Medulla oblongata (tissue), 1 donor: Measurements from ENCODE around the gene SLC49A3.
"Not testable (repeated sequence)": the region's sequence is repeated elsewhere in the genome, so short reads cannot be mapped to it uniquely, and the experiment has no call there.

Experiments used
- DNase-seq: peaks from one replicate; pipeline ENCODE4 v3.0.0-alpha.2; 2015; ENCODE audit errors: extremely low spot score

The SLC49A3 gene

DNA sequence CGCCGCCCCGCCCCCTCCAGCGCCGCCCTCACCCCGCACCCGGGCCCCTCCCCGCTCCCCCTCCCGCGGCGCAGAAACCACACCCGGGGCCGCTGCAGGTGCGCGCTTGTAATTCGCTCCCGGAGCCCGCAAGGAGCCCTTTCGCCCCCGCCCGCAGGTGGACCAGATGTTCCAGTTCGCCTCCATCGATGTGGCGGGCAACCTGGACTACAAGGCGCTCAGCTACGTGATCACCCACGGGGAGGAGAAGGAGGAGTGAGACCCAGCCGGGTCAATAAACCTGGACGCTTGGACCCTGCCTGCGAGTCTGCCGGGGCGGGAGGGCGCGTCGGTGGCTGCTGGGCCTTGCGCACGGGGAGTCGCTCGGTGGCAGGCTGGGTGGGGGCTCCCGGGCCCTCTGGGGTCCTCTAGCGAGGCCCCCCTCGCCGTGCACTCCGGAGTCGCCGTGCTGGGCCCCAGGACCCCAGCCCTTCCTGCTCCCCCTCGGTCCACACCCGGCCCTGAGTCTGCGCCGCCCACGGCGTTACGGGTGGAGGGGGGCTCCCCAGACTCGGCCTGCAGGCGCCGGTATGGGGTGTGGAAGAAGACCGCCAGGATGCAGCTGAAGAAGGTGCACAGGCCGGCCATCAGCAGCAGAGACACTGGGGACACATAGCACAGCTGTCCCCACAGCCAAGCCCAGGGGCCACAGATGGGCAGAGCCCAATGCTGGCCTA lies 7.1 kb downstream of the SLC49A3 start:
- DNase-seq = no peak

DNA sequence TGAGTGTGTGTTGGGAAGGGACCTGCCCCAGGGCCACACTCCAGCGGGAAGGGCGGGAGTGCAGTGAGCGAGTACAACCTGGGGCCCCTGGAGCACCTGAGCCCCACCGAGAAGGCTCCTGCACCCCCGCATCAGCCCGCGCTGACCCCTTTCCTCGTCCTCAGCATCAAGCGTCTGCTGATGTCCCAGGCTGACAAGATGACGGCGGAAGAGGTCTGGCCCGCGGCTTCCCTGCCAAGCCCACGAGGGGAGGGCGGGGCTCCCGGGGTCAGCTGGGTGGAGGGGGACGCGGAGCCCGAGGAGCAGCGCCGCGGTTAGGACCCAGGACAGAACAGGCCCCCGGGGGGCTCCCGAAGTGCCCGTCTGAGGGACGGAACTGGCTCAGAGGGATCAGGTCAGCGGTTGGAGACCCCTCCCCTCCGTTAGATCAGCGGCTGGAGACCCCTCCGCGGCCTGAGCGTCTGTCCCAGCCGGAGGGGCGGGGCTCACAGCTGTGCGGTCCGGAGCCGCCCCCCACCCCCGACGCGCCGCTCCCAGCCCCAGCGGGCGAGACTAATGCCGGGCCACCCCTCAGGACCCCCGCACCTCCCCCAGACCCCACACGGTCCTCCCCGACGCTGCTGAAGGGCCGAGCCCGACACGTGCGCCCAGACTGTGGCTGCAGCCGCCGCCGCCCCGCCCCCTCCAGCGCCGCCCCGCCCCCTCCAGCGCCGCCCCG lies 7.9 kb downstream of the SLC49A3 start:
- DNase-seq = peak; percentile 65

DNA sequence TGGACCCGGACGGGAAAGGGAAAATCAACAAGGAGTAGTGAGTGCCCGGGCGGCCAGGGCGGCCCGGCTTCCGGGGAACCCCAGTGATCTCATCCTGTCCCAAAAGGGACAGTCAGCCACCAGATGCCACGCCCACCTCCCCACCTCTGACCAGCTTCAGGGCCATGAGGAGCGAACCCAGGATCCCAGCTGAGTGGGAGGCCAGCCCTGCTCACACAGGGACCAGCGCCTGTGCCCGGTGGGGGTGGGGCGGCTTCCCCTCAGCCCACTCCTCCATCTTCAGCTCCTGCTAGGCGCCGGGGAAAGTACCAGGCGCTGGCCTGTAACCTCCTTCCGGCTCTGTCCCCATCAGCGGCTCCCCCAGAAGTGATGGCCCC lies 8.4 kb downstream of the SLC49A3 start:
- no peak for DNase-seq

DNA sequence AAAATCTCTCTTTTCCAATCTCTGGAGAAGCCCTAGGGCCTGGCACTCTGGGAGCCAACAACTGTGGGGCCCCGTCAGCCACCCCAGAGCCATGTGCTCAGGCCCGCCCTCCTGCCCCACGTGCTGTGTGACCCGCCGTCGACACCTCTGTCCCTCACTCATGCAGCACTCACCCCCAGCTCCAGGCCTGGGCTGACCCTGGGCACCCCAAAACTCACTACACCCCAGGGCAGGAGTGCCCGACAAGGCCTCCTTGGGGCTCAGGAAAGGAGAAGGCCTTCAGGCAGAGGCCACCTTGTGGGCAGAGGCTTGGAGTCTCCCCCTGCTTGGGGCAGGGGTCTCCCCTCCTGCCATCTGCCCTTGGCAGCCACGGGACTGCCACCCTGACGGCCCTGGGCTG lies 8.9 kb downstream of the SLC49A3 start:
- DNase-seq = no peak

DNA sequence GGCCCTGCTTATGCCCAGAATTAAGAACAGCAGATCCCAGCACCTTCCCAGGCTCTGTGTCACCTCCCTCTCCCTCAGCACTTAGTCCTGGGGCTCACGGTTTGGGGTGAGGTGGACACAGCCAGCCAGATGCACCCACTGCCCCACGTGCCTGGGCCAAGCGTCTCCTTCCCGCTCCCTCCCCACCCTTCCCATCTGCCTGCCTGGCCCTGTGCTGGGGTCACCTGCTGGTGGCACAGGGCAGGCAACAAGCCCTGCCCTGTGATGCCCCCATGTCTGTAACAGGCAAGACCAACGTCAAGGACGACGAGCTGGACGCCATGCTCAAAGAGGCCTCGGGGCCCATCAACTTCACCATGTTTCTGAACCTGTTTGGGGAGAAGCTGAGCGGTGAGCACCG lies 9.3 kb downstream of the SLC49A3 start:
- DNase-seq = no peak

DNA sequence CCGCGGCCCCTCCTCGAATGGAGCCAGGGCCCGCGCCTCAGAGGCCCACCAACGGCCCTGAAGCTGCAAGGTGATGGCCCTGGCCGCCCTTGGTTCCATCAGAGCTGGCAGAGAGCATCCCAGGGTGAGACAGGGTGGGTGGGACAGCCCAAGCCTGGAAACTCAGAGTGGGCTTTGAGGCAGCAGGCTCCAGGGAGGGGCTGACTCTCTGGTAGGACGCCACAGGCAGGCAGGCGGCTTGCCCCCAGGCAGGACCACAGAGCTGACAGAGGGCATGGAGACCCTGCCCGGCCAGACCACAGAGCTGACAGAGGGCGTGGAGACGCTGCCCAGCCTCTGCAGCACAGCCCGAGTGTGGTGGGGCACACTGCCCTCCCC lies 9.9 kb downstream of the SLC49A3 start:
- no peak for DNase-seq

DNA sequence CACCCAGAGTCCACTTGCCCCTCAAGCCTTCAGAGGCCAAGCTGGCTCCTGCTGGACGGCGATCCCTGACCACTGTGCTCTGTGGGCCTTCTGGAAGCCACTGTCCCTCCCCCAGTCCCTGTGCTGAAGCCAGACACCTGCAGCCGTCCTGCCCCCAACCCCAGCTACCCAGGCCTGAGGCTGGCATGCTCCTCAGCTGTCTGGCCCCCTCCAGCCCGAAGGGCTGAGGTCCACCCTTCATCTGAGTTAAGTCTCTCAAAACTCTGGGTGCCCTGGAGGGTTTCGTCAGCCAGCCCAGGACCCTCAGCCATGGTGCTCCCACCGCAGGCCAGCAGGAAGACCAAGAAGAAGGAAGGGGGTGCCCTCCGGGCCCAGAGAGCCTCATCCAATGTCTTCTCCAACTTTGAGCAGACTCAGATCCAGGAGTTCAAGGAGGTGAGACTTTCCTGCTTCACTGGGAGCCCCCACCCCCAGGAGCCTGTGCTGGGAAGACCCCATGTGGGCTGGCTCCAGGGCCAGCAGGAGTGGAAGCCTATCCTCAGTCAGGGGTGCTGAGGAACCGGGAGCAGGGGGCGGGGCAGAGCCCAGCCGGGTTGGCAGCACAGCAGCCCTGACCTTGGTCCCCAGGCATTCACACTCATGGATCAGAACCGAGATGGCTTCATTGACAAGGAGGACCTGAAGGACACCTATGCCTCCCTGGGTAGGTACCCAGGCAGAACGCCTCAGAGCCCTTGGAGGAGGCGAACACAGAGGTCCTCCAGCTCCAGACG lies 10.4 kb downstream of the SLC49A3 start:
- DNase-seq = no peak

DNA sequence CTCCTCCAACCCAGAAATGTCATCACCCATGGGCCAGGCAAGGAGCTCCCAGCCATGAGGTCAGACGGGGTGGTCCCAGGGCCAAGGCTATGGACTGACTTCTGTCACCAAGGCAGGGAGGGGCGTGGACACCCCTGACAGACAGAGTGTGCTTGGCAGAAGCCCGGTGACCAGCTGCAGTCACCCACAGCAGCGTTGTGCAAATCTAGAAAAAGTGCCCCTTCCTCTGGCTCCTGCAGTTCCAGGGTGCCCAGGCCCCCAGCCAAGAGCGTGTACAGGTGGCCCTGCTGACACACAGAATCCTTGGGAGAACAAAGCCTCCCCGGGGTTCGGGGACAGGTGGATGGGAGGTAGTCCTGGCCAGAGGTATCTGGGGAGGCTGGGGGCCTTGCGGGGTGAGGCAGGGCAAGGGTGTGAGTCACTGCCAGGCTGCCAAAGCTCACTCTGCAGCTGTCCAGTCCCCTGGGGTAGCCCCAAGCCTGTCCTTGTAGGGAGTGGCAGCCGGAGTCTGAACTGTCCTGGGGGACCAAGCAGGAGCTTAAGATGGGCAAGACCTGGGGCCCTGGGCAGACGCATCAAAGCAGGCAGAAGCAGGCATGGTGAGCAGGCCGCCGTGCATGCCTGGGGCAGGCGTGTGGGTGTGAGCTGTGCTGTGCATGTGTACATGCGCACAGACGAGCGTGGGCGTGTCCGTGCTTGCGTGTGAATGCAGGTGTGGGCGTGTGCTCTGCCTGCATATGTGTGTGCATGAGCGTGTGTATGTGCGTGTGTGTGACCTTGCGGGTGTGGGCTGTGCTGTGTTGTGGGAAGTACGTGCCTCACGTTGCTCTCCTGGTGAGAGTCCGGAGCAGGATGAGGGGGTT lies 11.3 kb downstream of the SLC49A3 start:
- no peak for DNase-seq

DNA sequence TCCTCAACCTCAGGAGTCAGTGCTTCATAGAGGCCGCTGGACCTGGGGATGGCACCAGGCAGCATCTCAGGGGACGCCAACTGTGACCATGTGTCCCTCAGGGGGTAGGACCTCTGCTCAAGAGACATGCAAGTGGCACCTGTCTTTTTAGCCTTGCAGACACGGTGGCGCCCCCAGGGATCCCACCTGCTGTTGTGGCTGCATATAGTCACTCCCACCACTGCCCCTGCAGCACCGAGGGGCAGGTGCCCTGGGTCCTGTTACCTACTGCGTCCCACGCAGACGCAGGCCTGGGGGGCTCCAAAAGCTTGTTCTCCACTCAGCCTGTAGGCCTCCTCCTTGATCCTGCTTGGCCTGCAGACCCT lies 12.1 kb downstream of the SLC49A3 start:
- DNase-seq = no peak

DNA sequence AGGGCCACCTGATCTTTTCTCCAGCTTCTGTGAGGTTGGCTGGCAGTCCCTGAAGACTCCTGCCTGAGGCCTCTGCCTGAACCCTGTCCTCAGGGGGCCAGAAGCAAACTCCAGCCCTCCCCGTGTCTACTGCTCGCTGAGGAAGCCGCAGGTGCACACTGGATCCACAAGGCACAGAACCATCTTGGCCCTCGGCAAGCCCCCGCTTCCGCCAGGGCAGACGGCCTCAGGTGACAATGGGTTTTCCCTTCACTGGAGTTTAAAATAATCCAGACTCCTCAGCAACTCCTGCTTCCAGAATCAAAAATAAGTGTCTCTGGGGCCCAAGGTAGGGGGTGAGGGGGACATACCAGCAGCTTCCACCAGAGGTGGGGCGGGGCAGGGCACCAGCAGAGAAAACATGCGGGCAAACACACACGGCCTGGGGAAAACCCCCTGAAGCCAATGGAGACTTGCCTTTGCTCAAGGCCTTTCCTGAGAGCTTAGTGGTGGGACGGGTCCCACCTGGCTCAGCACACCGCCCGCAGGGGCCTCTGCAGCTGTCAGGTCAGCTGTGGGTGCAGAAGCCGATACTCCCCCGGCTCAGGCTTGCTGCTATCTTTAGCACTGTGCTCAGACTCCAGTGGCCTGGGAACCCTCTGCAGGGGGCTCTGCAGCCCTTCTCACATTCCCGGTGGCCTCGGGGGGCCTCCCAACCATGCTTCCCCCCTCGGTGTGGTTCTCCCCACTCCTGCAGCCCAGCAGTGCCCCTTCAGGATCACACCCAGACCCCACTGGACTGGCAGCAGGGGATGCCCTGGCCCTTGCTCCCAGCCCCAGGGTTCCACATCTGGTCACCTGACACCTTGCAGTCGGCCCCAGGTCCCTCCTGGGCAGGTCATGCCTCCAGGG lies 12.7 kb downstream of the SLC49A3 start:
- DNase-seq = no peak

DNA sequence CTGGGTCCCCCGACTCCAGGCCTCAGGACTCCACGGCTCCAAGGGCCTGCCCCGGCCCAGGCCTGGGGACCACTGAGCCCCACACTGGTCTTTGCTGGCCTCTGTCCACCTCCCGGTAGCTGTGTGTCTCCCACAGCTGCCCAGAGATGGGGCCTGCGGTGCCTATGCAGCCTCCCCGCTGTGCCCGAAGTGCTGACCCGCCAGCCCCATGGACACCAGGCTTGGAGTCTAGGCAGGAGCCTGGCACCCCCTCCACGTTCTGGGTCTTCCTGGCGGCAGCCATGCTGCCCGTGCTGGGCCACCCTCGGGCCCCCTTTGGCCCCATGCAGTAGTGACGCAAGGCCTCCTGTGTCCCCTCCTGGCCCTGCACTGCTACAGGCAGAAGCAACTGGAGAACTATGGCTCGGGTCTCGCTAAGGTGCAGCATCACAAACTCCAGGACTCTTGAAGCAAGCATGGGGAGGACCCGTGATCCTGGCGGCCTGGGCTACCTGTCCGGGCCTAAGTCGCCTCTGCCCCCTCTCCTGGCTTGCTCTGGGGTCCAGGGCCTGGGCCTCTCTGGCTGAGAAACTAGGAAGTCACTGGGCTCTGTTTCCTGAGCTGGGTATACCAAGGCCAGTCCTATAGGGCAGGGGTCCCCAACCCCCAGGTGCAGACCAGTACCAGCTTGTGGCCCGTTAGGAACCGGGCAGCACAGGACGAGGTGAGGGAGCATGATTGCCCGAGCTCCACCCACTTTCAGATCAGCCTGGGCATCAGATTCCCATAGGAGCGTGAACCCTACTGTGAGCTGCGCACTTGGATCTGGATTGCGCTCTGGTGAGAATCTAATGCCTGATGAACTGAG lies 13.7 kb downstream of the SLC49A3 start:
- peak; percentile 30 for DNase-seq

DNA sequence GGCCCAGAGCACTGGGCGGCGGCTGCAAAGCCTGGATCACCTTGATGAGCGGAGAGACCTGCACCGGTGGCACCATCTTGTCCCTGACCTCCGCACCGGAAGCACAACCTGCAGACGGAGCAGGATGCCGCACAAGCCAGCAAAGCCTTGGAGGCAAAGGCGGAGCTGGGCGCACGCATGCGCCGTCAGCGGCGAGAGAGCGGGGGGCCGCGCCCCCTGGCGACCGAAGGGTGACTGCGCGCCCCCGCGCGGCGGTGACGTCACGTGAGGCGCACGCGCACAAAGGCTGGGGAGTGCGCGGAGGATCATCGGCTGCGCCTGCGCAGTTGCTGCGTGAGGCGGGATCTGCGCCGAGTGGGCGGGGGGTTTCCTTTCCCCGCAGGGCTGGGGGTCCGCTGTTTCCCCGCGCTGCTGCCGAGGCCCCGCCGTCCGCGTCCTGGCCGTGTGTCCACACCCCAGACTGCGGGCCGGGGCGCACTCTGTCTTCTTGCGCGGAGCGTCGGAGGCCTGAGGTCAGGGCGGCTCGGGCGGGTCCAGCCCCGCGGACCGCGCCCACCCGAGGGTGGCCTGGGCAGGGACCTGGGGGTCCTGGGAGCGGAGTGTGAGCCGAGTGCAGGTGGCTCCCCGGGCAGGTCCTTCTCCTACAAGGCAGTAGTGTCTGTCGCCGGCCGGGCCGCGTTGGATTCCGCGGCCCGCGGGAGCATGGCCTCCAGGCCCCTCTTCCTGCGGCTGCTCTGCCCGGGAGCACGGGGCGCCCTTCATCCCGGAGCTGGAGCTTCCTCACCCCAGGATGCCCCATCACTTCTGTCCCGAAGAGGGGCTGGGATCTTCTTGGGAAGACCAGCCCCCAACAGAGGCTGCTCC lies 14.5 kb downstream of the SLC49A3 start, which contains the start of the genes ATP5ME and MYL5:
TSS of gene ATP5ME (minus strand) at position 105 of the 864 bp plus-strand sequence. CDS start at position 76, 29 bp downstream.
TSS of gene MYL5 (plus strand) at position 371 of the 864 bp plus-strand sequence. CDS start 3,485 bp downstream, outside the sequence.
- peak; percentile 98 for DNase-seq

DNA sequence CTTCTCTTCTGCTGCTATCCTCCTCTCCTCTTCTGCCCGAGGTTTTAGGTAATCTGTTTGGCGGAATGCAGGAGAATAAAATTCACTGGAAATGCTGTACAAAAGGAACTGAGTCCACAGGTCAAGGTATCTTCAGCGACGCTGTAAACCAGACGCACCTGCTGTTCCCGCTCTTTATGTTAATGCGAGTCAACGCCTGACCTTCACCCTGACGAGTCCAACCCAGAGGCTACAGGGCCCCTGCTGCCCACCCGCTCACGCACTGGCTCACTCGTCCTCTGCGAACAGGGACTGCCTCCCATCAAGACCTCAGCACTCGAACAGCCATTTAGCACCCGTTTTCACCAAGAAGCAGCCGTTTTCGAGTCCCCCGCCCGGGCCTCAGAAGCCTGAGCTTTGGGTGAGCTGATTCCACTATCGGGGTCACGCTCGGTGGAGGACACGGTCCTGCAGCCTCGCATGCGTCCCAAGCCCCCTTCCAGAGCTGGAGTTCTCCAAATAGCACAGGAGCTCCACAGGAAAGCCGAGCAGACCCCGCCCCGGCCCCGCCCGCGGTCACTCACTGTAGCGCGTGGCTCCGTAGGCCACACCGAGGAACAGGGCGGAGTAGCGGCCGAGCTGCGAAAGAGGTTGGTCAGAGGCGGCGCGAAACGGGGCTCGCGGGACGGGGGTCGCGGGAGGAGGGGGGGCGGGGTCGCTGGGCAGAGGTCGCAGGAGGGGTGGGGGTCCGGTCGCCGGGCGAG lies 15.4 kb downstream of the SLC49A3 start:
- DNase-seq = no peak

DNA sequence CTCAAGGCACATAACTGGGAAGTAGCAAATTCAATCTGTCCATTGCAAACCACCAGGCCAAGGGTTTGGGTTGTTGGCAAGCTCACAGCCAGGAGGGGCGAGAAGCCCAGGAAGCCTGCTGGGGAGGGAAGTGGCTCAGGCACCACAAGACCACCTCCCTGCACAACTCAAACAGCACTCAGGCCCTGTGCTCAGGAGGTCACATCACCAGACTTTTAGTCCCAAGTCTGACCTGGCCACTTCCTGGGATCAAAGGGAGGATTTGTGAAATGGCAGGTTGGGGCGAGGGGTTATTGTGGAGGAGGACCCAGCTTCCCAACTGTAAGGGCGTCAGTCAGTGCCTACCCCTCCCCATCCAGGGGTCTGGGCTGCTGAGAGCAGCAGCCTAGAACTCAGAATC lies 17.2 kb downstream of the SLC49A3 start:
- no peak for DNase-seq

DNA sequence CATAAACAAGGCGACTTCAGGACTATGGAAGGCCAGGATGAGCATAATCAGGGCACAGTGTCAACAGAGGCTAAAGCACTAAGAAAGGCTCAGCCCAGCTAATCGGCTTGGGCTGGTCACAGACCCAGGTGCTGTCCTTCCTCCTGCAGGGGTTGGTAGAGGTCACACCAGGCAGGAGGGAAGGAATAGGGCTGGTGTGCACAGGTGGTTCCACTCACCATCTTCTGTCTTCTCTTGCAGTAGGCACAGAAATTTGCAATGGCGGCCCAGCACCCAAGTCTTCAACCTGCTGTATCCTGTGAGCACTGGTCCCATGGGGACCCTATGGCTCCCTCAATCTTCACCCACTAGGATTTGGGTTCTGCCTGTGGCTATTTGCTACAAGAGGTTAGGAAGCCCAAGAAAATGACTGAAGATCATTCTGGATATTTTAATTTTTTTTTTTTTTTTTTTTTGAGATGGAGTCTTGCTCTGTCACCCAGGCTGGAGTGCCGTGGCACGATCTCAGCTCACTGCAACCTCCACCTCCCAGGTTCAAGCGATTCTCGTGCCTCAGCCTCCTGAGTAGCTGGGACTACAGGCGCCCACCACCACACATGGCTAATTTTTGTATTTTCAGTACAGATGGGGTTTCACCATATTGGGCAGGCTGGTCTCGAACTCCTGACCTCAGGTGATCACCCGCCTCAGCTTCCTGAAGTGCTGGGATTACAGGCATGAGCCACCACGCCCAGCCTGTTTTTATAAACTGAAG lies 19.0 kb downstream of the SLC49A3 start:
- not testable (repeated sequence) for DNase-seq

DNA sequence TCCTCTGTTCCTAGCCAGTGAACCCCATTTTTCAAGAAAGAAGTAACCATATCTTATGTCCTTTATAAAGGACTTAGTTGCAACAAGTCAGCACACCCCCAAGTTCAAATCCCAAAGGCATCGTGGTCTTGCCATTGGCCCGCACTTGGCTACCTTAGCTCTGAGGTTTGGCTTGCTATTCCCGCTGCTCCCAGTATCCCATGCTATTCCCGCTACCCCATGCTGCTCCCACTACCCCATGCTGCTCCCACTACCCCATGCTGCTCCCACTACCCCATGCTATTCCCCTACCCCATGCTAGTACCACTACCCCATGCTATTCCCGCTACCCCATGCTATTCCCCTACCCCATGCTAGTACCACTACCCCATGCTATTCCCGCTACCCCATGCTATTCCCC lies 20.7 kb downstream of the SLC49A3 start:
- DNase-seq = not testable (repeated sequence)

DNA sequence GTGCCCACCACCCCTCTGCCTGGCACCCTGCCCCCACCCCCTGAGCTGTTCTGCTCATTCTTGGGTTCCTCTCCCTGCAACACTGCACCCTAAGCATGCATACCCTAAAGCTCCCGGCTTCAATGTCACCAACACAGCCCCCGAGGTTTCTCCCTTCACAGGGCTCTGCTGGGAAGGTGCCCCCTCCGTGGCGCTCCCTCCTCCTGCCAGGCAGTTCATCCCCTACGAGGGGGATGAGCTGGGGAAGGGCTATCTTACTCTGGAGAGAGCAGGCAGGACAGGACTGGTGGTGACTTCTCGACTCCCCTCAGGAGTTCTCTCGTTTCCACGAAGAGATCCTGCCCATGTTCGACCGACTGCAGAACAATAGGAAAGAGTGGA lies 21.4 kb downstream of the SLC49A3 start:
- DNase-seq = no peak
